Measurements from ENCODE around the gene NKTR. TPM values are rescaled to one million over a fixed set of nuclear protein-coding genes. Genes with fewer than 3 reads are reported as not detected.

The NKTR gene
- total RNA-seq, 4 donors from 2014 or later, result 52.2 to 274 (median 91.1) TPM

DNA sequence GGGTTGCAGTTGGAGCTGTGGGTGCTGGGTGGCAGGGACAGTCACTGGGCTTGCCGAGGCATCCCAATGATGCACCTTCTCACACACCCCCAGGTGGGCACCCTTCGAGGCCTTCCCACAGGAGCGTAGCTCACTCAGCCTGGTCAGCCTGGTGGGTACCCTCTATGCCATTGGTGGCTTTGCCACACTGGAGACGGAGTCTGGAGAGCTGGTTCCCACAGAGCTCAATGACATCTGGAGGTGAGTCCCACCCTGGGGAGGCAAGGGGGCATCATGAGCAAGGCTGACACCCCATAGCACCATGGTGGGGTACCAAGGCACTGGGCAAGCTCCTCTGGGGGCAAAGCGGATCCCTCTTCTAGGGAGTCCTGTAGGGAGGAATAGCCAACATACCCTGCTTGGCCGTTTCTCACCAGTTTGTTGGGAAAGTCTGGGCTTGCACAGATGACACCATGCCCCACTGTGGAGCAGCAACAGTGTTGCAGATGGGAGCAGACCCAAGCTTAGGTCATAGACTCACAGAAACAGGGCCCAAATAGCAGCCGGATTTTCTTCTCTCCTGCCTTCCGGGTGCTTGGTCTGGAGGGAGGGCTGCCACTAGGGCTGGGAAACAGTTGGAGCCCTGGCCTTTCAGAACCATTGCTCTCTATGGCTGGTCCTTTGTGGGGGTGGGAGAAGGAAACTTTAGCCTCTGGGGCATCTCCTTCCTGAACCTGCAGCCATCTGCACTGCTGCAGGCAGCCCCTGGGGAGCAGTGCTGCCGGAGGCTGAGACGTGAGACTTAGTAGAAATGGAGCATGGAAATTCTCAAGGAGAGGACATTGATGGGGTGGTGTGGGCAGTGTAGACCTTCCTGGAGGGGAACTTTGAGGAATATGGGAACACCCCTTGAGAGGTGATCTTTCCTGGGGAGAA is 90.5 kb downstream of the NKTR start:
- TF ChIP-seq, protein P1, sequence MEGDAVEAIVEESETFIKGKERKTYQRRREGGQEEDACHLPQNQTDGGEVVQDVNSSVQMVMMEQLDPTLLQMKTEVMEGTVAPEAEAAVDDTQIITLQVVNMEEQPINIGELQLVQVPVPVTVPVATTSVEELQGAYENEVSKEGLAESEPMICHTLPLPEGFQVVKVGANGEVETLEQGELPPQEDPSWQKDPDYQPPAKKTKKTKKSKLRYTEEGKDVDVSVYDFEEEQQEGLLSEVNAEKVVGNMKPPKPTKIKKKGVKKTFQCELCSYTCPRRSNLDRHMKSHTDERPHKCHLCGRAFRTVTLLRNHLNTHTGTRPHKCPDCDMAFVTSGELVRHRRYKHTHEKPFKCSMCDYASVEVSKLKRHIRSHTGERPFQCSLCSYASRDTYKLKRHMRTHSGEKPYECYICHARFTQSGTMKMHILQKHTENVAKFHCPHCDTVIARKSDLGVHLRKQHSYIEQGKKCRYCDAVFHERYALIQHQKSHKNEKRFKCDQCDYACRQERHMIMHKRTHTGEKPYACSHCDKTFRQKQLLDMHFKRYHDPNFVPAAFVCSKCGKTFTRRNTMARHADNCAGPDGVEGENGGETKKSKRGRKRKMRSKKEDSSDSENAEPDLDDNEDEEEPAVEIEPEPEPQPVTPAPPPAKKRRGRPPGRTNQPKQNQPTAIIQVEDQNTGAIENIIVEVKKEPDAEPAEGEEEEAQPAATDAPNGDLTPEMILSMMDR (IDR thresholded peaks at IDR 0.05), result no peak
- DNase-seq (ENCODE audit: low spot score), result no peak
- no peak for ATAC-seq (ENCODE audit: low FRiP score)

DNA sequence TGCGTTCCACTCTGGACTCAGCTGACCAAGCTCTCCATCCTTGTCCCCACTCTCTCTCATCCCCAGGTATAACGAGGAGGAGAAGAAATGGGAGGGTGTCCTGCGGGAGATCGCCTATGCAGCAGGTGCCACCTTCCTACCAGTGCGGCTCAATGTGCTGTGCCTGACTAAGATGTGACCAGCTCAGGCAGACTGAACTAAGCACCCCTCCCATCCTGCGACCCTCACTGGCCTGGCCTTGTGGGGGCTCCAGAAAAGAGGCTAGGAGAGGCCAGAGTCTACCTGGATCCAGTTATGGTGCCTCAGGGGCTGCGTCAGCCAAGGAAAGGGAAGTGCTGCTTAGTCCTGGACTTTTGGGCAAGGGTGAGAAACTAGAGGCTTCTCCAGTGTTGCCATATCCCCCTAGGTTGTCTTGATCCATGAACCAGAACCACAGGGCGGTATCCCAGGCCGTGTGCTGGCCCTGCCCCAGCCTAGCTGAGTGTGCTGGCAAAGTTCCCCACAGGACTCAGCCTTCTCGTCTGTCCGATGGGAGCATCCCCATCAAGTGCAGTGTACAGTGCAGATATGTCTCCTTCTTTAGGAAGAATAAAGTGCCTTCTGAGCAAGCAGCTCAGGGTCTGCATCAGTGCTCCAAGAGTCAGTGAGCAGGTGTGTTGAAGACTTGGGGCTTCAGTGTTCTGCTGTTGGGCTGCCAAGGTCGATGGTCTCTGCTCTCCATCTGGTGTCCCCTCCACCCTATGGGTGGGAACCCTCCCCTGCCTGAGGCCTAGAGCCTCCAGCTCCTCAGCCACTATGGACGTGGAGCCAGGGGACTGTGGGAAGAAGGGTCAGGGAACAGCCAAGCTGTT is 91.6 kb downstream of the NKTR start:
- ATAC-seq (ENCODE audit: low FRiP score), result no peak
- no peak for DNase-seq (ENCODE audit: low spot score)

DNA sequence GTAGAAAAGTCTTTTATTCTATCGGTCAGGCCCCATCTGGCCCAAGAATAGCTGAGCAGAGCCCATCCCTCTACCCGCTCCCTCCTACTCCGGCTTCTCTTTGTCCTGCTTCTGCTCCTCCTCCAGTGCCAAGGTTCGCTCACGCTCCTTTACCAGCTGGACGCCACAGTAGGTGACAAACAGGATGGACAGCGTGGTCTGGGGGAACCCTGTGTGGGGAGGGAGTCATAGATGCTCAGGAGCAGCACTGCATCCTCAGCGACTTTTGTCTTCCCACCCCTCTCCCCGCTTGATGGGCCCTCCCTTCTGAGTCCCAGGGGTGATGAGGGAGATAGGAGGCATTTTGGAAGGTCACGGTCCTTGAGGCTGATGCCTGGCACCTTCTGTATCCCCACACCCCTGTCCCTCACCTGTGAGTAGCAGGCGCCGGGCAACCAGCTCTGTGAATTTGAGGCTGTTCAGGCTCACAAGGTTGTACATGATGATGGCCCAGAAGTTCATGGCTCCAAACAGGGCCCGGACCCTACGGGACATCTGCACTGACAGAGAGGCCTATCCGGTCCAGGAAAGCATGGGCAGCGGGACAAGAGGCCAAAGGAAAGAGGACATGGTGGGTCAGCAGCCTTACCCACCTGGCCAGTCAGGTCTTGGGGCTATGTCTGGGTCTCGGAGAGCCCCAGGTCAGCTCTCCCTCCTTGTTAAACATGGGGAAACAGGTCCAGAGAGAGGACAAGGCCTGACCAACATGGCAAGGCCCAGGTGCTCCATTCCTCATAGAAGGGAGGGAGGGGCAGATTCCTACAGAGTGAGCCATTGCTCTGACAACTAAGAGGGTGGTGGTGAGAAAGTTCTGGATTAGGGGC is 92.4 kb downstream of the NKTR start:
- DNase-seq (ENCODE audit: low spot score), result no peak
- TF ChIP-seq, protein P1 (IDR thresholded peaks at IDR 0.05), result no peak
- ATAC-seq (ENCODE audit: low FRiP score), result no peak

More for the DNA sequence above, 91.6 kb downstream of the NKTR start:
- TF ChIP-seq, protein P1 (IDR thresholded peaks at IDR 0.05), result no peak

DNA sequence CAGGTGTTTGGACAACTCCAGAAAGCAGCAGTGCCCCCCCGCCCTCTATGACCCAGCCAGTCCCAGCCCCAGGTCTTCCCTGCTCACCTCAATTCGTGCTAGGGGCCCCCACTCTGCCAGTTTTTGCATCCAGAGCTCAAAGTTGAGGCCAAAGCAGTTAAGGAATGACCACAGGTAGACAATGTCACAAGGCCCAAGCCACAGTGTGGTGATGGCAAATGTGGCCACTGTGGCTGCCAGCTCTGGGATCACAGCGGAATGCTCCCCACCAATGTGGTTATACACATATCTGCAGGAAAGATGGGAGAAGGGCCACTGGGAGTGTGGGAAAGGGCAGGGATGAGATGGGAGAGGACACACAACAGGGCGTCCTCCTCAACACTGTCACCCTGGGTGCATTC is 93.0 kb downstream of the NKTR start:
- TF ChIP-seq, protein P1 (IDR thresholded peaks at IDR 0.05), result no peak
- ATAC-seq (ENCODE audit: low FRiP score) (no peak), DNase-seq (ENCODE audit: low spot score) (no peak)

DNA sequence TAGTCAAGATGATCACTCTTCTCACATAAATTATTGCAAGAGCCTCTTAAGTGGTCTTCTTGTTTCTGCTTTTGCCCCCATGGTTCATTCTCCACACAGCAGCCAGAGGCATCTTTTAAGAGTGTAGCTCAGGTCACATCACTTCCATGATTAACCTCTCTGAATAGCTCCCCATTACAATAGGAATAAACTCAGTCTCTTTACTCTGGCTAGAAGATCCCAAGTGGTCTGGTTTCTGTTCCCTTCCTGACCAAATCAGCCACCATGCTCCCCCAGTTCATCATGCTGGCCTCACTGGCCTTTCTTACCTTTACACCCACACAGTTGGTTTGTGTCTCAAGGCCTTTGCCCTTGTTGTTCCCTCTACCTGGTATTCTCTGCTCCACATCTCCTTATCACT is 93.9 kb downstream of the NKTR start:
- ATAC-seq (ENCODE audit: low FRiP score) (no peak), DNase-seq (ENCODE audit: low spot score) (no peak)
- TF ChIP-seq, protein P1 (IDR thresholded peaks at IDR 0.05), result no peak
